Stimulated activated naive B cell treated with anti-CD40 and anti-IgM and Interleukin-4, amounts not matched to agents 10 μg/mL and 1 μg/mL and 100 μg/mL, for 72 hours (primary cell): Measurements from ENCODE around the gene SCN2B.

Experiments
- ATAC-seq, 2 donors: fragments of 150-1000 bp; cut with Tn5 transposase; replicated peaks; 2 replicates each; pipeline ENCODE4 v1.10.0; 2021; ENCODE audit warnings: moderate library complexity in 1 of 2
- DNase-seq: peaks from one replicate; pipeline ENCODE4 v3.0.0; 2021
- H3K27ac Mint-ChIP-seq: one replicate; pipeline ENCODE4 v1.8.0; 2022; ENCODE audit warnings: mild to moderate bottlenecking, mixed read lengths
- H3K27me3 Mint-ChIP-seq, 2 donors: one replicate each; pipeline ENCODE4 v1.8.0; 2022; ENCODE audit warnings: mixed read lengths in 2 of 2
- H3K36me3 Mint-ChIP-seq, 2 donors: one replicate each; pipeline ENCODE4 v1.8.0; 2022; ENCODE audit warnings: mixed read lengths in 2 of 2, mild to moderate bottlenecking in 1 of 2
- H3K4me1 Mint-ChIP-seq, 2 donors: one replicate each; pipeline ENCODE4 v1.8.0; 2022; ENCODE audit warnings: mixed read lengths in 2 of 2, mild to moderate bottlenecking in 1 of 2
- H3K4me3 Mint-ChIP-seq, 2 donors: one replicate each; pipeline ENCODE4 v1.8.0; 2022; ENCODE audit warnings: mild to moderate bottlenecking in 2 of 2, mixed read lengths in 2 of 2, moderate library complexity in 1 of 2
- H3K9me3 Mint-ChIP-seq, 2 donors: one replicate each; pipeline ENCODE4 v1.8.0; 2022; ENCODE audit warnings: mixed read lengths in 2 of 2, mild to moderate bottlenecking in 1 of 2

The SCN2B gene

GRCh38 chr11:118176778-118177134 lies 317 bp upstream of the SCN2B start:
- no peak overlapping the region for H3K4me3 Mint-ChIP-seq
- no peaks in the 10 kb centered on the region for H3K36me3 Mint-ChIP-seq
- ATAC-seq: no peak
- peaks cover 7 to 25% of the 10 kb centered on the region in 2 donors for H3K4me1 Mint-ChIP-seq
- DNase-seq: no peak
- no peak overlapping the region for H3K27ac Mint-ChIP-seq
- no peaks in the 10 kb centered on the region for H3K9me3 Mint-ChIP-seq
- H3K27me3 Mint-ChIP-seq: peaks cover 31 to 46% of the 10 kb centered on the region in 2 donors

GRCh38 chr11:118175031-118175992 lies 1.1 kb downstream of the SCN2B start:
- peaks cover 6 to 29% of the 10 kb centered on the region in 2 donors for H3K4me1 Mint-ChIP-seq
- ATAC-seq: no peak
- no peak for DNase-seq
- H3K27me3 Mint-ChIP-seq: peaks cover 37 to 56% of the 10 kb centered on the region in 2 donors
- no peak overlapping the region for H3K4me3 Mint-ChIP-seq
- no peaks in the 10 kb centered on the region for H3K36me3 Mint-ChIP-seq
- H3K27ac Mint-ChIP-seq: no peak overlapping the region
- H3K9me3 Mint-ChIP-seq: no peaks in the 10 kb centered on the region

GRCh38 chr11:118174006-118174567 lies 2.4 kb downstream of the SCN2B start:
- H3K9me3 Mint-ChIP-seq: no peaks in the 10 kb centered on the region
- H3K27me3 Mint-ChIP-seq: peaks cover 42 to 61% of the 10 kb centered on the region in 2 donors
- H3K36me3 Mint-ChIP-seq: no peaks in the 10 kb centered on the region
- H3K4me1 Mint-ChIP-seq: peaks cover 2 to 21% of the 10 kb centered on the region in 2 donors
- no peak for DNase-seq
- H3K4me3 Mint-ChIP-seq: no peak overlapping the region
- ATAC-seq: no peak
- no peak overlapping the region for H3K27ac Mint-ChIP-seq

- Mint-ChIP-seq H3K27me3 (peaks cover 56 to 75% of the 10 kb centered on the region in 2 donors), H3K36me3 (no peaks in the 10 kb centered on the region), H3K4me1 (peaks cover 2 to 21% of the 10 kb centered on the region in 2 donors), H3K9me3 (no peaks in the 10 kb centered on the region), H3K4me3 (no peak overlapping the region), H3K27ac (no peak overlapping the region)
- ATAC-seq (no peak), DNase-seq (no peak)
Measured at GRCh38 chr11:118172356-118172755, 4.1 kb downstream of the SCN2B start.

- H3K4me3 Mint-ChIP-seq: peak overlapping the region in 1 of 2 donors; percentile 46
- H3K27me3 Mint-ChIP-seq: peaks cover 64 to 83% of the 10 kb centered on the region in 2 donors
- H3K4me1 Mint-ChIP-seq: peaks cover 2 to 21% of the 10 kb centered on the region in 2 donors
- DNase-seq (peak; percentile 31), ATAC-seq (peak; percentile 86 to 90)
- no peaks in the 10 kb centered on the region for H3K9me3 Mint-ChIP-seq
- no peaks in the 10 kb centered on the region for H3K36me3 Mint-ChIP-seq
- no peak overlapping the region for H3K27ac Mint-ChIP-seq
Measured at GRCh38 chr11:118171269-118172062, 5.0 kb downstream of the SCN2B start.

GRCh38 chr11:118170882-118171268 lies 5.6 kb downstream of the SCN2B start:
- ATAC-seq: no peak

GRCh38 chr11:118170231-118170630 lies 6.2 kb downstream of the SCN2B start:
- DNase-seq: no peak
- H3K27me3 Mint-ChIP-seq: peaks cover 54 to 79% of the 10 kb centered on the region in 2 donors
- H3K27ac Mint-ChIP-seq: no peak overlapping the region
- no peaks in the 10 kb centered on the region for H3K36me3 Mint-ChIP-seq
- H3K4me1 Mint-ChIP-seq: peaks cover 0 to 9% of the 10 kb centered on the region in 2 donors
- H3K9me3 Mint-ChIP-seq: no peaks in the 10 kb centered on the region
- ATAC-seq: no peak
- H3K4me3 Mint-ChIP-seq: no peak overlapping the region

More at GRCh38 chr11:118170882-118171268, 5.6 kb downstream of the SCN2B start:
- DNase-seq: no peak
- Mint-ChIP-seq H3K4me3 (no peak overlapping the region), H3K36me3 (no peaks in the 10 kb centered on the region), H3K27ac (no peak overlapping the region), H3K27me3 (peaks cover 59 to 83% of the 10 kb centered on the region in 2 donors), H3K4me1 (peaks cover 2 to 15% of the 10 kb centered on the region in 2 donors), H3K9me3 (no peaks in the 10 kb centered on the region)

- H3K4me1 Mint-ChIP-seq: peaks cover 0 to 9% of the 10 kb centered on the region in 2 donors
- no peak overlapping the region for H3K4me3 Mint-ChIP-seq
- H3K9me3 Mint-ChIP-seq: no peaks in the 10 kb centered on the region
- no peak for ATAC-seq
- no peak for DNase-seq
- no peaks in the 10 kb centered on the region for H3K36me3 Mint-ChIP-seq
- peaks cover 53 to 79% of the 10 kb centered on the region in 2 donors for H3K27me3 Mint-ChIP-seq
- no peak overlapping the region for H3K27ac Mint-ChIP-seq
Measured at GRCh38 chr11:118169300-118170140, 6.9 kb downstream of the SCN2B start.

- Mint-ChIP-seq H3K4me3 (no peak overlapping the region), H3K9me3 (no peaks in the 10 kb centered on the region), H3K27me3 (peaks cover 53 to 77% of the 10 kb centered on the region in 2 donors), H3K27ac (no peak overlapping the region), H3K36me3 (no peaks in the 10 kb centered on the region), H3K4me1 (peaks cover 0 to 9% of the 10 kb centered on the region in 2 donors)
- no peak for ATAC-seq
- DNase-seq: no peak
Measured at GRCh38 chr11:118168751-118169150, 7.7 kb downstream of the SCN2B start.

- Mint-ChIP-seq H3K27ac (no peak overlapping the region), H3K27me3 (peaks cover 55 to 77% of the 10 kb centered on the region in 2 donors), H3K9me3 (no peaks in the 10 kb centered on the region), H3K4me3 (no peak overlapping the region), H3K4me1 (peaks cover 0 to 9% of the 10 kb centered on the region in 2 donors), H3K36me3 (no peaks in the 10 kb centered on the region)
- DNase-seq: no peak
- ATAC-seq: no peak
Measured at GRCh38 chr11:118168316-118168715, 8.1 kb downstream of the SCN2B start.

- Mint-ChIP-seq H3K9me3 (no peaks in the 10 kb centered on the region), H3K4me3 (no peak overlapping the region), H3K36me3 (no peaks in the 10 kb centered on the region), H3K27me3 (peaks cover 52 to 73% of the 10 kb centered on the region in 2 donors), H3K4me1 (peaks cover 0 to 9% of the 10 kb centered on the region in 2 donors), H3K27ac (no peak overlapping the region)
- DNase-seq: no peak
- ATAC-seq: no peak
Measured at GRCh38 chr11:118167906-118168305, 8.5 kb downstream of the SCN2B start.

- Mint-ChIP-seq H3K9me3 (no peaks in the 10 kb centered on the region), H3K36me3 (no peaks in the 10 kb centered on the region), H3K4me3 (no peak overlapping the region), H3K4me1 (peaks cover 0 to 9% of the 10 kb centered on the region in 2 donors), H3K27ac (no peak overlapping the region), H3K27me3 (peaks cover 51 to 69% of the 10 kb centered on the region in 2 donors)
- no peak for ATAC-seq
- DNase-seq: no peak
Measured at GRCh38 chr11:118167253-118167652, 9.2 kb downstream of the SCN2B start.

GRCh38 chr11:118166641-118167040 lies 9.8 kb downstream of the SCN2B start:
- Mint-ChIP-seq H3K27ac (no peak overlapping the region), H3K27me3 (peaks cover 57 to 70% of the 10 kb centered on the region in 2 donors), H3K4me1 (peaks cover 0 to 6% of the 10 kb centered on the region in 2 donors), H3K4me3 (no peak overlapping the region), H3K36me3 (no peaks in the 10 kb centered on the region), H3K9me3 (no peaks in the 10 kb centered on the region)
- DNase-seq (no peak), ATAC-seq (no peak)
